ENCODE results near the gene PSMG4.

DNA sequence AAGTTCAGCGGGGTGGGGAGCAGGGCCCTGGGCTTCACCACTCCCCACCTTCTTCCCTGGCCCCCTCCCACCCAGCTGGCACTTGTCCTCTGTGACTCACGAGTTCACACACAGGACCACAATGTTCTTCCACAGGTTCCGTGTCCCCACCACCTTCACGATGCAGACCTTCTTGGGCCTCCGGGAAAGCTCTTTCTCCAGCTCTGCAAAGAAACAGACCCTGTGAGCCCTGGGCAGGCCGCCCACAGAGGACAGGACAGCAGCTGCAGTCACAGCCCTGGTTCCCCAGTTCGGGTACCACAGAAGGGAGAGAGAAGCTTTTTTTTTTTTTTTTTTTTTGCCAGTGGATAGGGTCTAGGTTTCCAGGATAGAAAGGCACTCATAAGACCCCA is 30.9 kb downstream of the PSMG4 start:
- no peak for TF ChIP-seq TAF1 (IDR thresholded peaks at IDR 0.05; ENCODE audit: borderline replicate concordance, insufficient read depth, low read length)
- TF ChIP-seq, protein P1, sequence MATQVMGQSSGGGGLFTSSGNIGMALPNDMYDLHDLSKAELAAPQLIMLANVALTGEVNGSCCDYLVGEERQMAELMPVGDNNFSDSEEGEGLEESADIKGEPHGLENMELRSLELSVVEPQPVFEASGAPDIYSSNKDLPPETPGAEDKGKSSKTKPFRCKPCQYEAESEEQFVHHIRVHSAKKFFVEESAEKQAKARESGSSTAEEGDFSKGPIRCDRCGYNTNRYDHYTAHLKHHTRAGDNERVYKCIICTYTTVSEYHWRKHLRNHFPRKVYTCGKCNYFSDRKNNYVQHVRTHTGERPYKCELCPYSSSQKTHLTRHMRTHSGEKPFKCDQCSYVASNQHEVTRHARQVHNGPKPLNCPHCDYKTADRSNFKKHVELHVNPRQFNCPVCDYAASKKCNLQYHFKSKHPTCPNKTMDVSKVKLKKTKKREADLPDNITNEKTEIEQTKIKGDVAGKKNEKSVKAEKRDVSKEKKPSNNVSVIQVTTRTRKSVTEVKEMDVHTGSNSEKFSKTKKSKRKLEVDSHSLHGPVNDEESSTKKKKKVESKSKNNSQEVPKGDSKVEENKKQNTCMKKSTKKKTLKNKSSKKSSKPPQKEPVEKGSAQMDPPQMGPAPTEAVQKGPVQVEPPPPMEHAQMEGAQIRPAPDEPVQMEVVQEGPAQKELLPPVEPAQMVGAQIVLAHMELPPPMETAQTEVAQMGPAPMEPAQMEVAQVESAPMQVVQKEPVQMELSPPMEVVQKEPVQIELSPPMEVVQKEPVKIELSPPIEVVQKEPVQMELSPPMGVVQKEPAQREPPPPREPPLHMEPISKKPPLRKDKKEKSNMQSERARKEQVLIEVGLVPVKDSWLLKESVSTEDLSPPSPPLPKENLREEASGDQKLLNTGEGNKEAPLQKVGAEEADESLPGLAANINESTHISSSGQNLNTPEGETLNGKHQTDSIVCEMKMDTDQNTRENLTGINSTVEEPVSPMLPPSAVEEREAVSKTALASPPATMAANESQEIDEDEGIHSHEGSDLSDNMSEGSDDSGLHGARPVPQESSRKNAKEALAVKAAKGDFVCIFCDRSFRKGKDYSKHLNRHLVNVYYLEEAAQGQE (IDR thresholded peaks at IDR 0.05; ENCODE audit: insufficient read depth in 1 of 2, low read depth in 2 of 2, low read length in 2 of 2), result no peak
- no peak for TF ChIP-seq POLR2AphosphoS5 (IDR thresholded peaks at IDR 0.05; ENCODE audit: low read depth, low read length)
- TF ChIP-seq SIN3A (IDR thresholded peaks at IDR 0.05; ENCODE audit: borderline replicate concordance, insufficient read depth, low read length), result no peak
- TF ChIP-seq FOXP2 (optimal IDR thresholded peaks at IDR 0.05; ENCODE audit: borderline replicate concordance, extremely low read depth, extremely low read length, insufficient read depth), result no peak

Data from PFSK-1 (cell line).